Dedifferentiated amniotic fluid mesenchymal stem cell (primary cell): ENCODE data around the gene SLC16A9.

Experiments used
- DNase-seq: peaks from one replicate; pipeline ENCODE4 v3.0.0-alpha.2; 2016; ENCODE audit errors: extremely low spot score

The SLC16A9 gene

DNA sequence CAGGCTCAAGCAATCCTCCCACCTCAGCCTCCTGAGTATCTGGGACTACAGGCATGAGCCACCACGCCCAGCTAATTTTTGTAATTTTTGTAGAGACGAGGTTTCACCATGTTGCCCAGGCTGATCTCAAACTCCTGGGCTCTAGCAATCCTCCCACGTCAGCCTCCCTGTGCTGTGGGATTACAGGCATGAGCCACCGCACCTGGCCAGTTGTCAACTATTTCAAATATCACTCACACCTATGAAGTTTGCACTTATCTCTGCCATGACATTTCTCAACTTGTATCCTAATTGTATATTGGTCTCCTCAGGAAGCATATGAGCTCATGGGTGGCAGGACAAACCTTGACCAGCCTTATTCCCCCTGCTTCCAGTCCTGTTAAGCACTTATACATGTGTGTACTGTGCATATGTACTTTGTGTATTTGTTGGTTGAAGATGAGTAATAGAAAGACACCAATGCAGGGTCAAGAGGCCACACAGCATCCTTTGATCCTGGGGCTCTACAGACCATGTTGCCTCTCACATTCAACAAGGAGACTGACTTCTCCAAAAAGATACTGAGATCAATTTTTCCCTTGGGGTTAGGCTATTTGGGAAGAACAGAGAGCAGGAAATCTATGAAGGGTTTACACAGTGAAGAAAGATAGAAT lies 82.2 kb downstream of the SLC16A9 start:
- DNase-seq, result no peak

DNA sequence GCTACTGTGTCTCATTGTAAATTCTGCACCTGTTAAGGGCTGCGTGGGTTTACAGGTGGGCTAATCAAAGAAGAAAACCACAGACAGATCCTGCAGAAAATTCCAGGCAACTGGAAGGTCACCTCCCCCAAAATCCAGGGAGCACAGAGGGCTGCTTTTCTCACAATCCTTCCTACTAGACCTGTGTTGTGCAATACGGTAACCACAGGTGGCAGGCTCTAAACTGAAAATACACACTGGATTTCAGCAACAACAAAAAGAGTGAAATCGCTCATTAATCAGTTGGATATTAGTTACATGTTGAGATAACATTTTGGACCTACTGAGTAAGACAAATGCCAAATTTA lies 83.2 kb downstream of the SLC16A9 start:
- no peak for DNase-seq

DNA sequence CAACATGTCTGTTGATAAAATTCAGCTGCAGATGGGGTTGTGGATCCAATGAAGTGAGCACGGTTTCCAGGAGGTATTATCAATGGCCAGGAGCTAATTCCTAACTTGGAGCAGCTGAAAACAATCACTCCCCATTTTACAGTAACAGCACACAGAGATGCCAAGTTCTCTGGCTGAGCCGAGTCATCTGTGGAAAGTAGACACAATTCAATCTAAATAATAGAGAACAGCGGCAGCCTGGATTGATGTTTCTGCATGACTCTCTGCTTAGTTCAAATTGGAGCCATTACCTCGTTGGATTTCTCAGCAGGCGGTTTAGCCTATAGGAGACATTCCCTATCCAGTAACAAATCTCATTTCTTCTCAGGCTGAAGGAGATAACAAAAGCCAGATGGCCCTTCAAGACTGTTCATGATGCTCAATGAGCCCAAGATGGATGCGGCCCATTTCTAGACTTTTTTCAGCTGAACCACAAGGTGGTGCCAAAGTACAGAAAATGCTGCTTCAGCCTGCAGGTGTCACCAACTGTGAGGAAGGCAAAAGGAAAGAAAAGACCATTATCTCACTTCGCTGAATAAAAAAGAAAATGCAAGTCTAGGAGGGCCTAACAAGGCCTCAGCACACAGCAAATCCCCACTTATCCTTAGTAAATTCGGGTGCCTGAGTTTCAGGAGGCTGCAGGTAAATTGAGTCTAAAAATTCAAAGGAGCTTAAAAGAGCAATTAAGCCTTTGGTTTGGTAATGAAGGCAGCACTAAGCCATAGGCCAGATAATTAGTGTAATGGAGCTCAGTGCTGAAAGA lies 83.7 kb downstream of the SLC16A9 start:
- DNase-seq, result peak; percentile 79

DNA sequence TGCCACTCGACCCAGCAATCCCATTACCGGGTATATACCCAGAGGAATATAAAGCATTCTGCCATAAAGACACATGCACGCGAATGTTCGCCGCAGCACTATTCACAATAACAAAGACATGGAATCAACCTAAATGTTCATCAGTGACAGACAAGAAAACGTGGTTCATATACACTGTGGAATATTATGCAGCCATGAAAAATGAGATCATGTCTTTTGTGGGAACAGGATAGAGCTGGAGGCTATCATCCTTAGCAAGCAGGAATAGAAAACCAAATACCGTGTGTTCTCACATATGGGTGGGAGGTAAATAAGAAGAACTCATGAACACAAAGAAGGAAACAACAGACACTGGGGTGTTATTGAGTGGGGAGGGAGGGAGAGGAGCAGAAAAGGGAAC lies 84.7 kb downstream of the SLC16A9 start:
- DNase-seq, result no peak

DNA sequence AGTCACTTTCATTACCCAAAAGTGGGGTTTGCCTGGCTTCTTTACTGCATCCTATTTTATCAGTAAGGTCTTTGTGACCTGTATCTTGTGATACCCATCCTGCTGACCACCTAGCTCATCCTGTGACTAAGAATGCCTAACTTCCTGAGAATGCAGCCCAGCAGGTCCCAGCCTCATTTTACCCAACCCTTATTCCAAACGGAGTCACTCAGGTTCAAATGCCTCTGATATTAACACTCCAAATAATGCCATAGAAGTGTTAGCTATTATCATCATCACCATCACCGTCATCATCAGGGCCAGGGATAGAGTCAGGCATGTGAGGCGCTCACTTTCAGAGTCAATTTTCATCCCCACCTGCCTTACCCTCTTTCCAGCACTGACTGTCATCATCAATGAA lies 85.5 kb downstream of the SLC16A9 start:
- DNase-seq, result no peak

- DNase-seq, result no peak
Observed at GRCh38 chr10:59623133-59624121, 86.2 kb downstream of the SLC16A9 start.

GRCh38 chr10:59622320-59623132 lies 87.1 kb downstream of the SLC16A9 start:
- DNase-seq, result no peak

GRCh38 chr10:59621771-59622170 lies 87.9 kb downstream of the SLC16A9 start:
- no peak for DNase-seq

DNA sequence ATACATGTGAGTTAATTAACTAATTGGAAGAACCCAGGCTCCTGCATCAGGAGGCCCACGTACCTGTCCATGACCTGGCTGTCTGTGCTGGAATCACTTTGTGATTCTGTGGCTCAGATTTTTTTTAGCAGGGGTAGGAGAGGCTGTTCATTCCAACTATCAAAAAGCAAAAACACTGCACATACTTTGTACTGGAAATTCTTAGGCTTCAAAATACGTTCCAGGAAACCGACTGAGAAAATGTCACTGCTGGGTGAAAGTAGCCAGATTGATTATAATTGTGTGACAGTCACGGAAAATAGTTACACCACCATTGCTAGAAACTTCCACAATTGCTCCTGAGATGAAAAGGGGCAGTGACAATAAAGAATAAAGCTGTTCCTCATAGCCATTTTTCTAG lies 91.0 kb downstream of the SLC16A9 start:
- DNase-seq, result no peak

GRCh38 chr10:59617996-59618395 lies 91.7 kb downstream of the SLC16A9 start:
- no peak for DNase-seq

DNA sequence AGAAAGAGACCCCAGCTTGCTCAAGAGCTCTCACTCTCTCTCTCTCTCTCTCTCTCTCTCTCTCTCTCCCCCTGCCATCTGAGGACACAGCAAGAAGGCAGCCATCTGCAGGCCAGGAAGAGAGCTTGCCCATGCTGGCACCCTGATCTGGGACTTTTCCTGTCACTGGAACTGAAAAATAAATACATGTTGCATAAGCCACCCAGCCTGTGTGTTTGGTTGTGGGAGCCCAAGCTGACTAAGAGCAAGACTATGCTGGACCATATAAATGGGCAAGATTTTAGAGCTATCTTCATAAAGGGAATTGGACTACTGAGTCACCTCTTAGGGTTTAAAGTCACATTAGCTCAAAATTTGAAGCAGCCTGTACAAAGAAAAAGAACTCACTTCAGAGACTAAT lies 98.6 kb downstream of the SLC16A9 start:
- no peak for DNase-seq

GRCh38 chr10:59607970-59608369 lies 101.7 kb downstream of the SLC16A9 start:
- DNase-seq, result no peak

DNA sequence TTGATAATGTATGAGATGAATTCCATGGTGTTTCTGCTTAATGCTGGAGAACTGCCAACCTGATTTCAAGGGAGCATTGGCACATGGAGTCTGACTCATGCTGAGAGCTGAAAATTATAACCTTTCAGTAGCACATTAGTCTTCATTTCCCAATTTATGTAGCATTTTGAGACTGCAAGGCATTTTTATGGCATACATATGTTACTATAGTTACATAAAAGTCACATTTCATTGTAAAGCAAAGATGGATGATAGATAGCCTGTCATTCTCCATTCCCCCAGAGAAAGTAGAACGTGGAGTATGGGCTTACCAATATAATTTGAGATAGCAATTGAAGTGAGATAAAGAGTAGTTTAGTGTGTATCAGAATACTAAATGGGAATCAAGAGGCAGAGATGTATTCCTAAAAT lies 103.1 kb downstream of the SLC16A9 start:
- DNase-seq, result no peak

DNA sequence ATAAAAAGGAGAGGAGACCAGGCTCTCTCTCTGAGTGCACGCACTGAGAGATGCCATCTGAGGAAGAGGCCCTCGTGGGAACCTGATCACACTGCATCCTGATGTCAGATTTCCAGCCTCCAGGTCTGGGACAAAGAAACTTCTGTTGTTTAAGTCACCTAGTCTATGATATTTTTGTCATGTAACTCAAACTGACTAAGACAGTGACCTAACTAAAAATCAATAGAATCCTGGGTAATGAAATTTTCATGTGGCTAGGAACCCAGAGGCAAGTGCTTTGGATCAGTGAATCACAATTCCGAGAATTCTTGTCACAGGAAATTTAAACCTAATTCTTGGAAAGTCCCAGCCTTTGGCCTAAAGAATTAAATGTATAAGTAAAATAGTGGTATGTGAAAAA lies 107.7 kb downstream of the SLC16A9 start:
- no peak for DNase-seq
